ENCODE measurements around the gene PSPN. TPM values are rescaled to one million over a fixed set of nuclear protein-coding genes. Genes with fewer than 3 reads are reported as not detected.

PSPN gene
- total and polyA plus RNA-seq, 4 donors, result 0.50 to 1.5 (median 1.1) TPM

DNA sequence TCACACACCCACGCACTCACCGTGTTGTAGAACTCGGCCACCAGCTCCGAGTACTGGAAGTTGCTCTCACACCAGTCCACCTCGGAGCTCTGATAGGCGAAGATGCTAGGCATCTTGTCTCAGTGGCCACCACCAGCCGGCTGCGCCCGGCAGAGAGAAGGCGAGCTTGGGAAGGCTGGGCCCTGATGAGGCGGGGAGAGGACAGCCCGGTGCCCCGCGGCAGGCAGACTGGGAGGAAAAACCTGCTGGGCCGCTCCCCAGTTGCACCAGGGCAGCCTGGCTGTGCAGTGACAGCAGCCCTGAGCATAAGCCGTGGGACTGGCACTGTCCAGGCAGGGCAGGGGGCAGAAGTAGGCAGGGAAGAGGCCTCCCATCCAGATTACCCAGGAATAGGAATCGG, 42.3 kb downstream of the PSPN start, which contains the start of gene ACER1:
Gene ACER1, minus strand, starts transcription at position 174 of the 400 bp plus-strand sequence. Its CDS starts 61 bp downstream, at position 113.
- Histone ChIP-seq H3K36me3 (ENCODE audit: control insufficient read depth in 4 of 4, insufficient read depth in 4 of 4, low read length in 4 of 4) (no peaks in the 10 kb centered on the region), H3K27me3 (ENCODE audit: control insufficient read depth in 3 of 3, insufficient read depth in 3 of 3, low read length in 2 of 3) (peaks cover 0 to 2% (median 0%) of the 10 kb centered on the region in 3 donors), H3K4me1 (ENCODE audit: control insufficient read depth in 5 of 5, insufficient read depth in 5 of 5, low read length in 5 of 5) (no peaks in the 10 kb centered on the region), H3K9ac (ENCODE audit: insufficient read depth in 1 of 2, low read length in 2 of 2) (no peak within 1 kb of the TSS), H3K27ac (ENCODE audit: low read depth in 1 of 2, low read length in 1 of 2) (no peak within 1 kb of the TSS), H3K9me3 (ENCODE audit: control insufficient read depth in 4 of 4, insufficient read depth in 3 of 4, low read length in 3 of 4) (no peaks in the 10 kb centered on the region), H3K4me3 (no peak within 1 kb of the TSS)
- DNase-seq (no peak), ATAC-seq (ENCODE audit: insufficient read depth, low FRiP score) (no peak)
- TF ChIP-seq, protein P1, sequence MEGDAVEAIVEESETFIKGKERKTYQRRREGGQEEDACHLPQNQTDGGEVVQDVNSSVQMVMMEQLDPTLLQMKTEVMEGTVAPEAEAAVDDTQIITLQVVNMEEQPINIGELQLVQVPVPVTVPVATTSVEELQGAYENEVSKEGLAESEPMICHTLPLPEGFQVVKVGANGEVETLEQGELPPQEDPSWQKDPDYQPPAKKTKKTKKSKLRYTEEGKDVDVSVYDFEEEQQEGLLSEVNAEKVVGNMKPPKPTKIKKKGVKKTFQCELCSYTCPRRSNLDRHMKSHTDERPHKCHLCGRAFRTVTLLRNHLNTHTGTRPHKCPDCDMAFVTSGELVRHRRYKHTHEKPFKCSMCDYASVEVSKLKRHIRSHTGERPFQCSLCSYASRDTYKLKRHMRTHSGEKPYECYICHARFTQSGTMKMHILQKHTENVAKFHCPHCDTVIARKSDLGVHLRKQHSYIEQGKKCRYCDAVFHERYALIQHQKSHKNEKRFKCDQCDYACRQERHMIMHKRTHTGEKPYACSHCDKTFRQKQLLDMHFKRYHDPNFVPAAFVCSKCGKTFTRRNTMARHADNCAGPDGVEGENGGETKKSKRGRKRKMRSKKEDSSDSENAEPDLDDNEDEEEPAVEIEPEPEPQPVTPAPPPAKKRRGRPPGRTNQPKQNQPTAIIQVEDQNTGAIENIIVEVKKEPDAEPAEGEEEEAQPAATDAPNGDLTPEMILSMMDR (IDR thresholded peaks at IDR 0.05; ENCODE audit: control extremely low read depth, extremely low read depth), result no peak
- 76 to 84% methylated on average over 17 of the region's 17 CpGs for WGBS, 2 donors

DNA sequence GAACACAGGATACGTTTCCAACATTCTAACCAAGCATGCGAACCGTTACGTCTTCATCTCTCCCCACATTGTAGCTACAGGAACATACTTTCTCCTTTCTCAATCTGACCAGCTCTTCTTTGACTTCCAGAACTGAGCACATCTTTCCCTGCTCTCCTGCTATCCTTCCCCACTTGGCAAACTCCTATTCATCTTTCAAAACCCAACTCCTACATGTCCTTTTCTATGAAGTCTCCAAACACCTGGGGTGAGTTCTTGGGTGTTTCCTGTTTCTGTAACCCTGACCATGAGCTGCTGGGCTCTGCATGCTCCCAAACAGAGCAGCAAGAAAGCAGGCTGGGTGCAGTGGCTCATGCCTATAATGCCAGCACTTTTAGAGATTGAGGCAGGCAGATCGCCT, 48.9 kb downstream of the PSPN start:
- H3K36me3 ChIP-seq (ENCODE audit: control insufficient read depth in 4 of 4, insufficient read depth in 4 of 4, low read length in 4 of 4), result no peaks in the 10 kb centered on the region
- 82 to 85% methylated on average over 5 of the region's 5 CpGs for WGBS, 2 donors
- no peak for ATAC-seq (ENCODE audit: insufficient read depth, low FRiP score)

DNA sequence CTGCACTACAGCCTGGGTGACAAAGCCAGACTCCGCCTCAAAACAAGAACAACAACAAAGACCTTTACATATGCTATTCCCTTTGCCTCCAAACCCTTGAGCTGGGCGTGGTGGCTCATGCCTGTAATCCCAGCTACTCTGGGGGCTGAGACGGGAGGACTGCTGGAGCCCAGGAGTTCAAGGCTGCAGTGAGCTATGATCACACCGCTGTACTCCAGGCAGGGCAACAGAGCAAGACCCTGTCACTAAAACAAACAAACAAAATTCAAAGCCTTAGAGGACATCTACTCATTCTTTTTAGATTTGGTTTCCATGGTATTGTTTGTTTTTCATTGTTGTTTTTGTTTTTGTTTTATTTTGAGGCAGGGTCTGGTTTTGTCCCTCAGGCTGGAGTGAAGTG, 50.1 kb downstream of the PSPN start:
- 83% methylated on average over 4 of the region's 4 CpGs for WGBS, 2 donors
- Histone ChIP-seq H3K4me1 (ENCODE audit: control insufficient read depth in 5 of 5, insufficient read depth in 5 of 5, low read length in 5 of 5) (no peaks in the 10 kb centered on the region), H3K27ac (ENCODE audit: low read depth in 1 of 2, low read length in 1 of 2) (no peak overlapping the region), H3K36me3 (ENCODE audit: control insufficient read depth in 4 of 4, insufficient read depth in 4 of 4, low read length in 4 of 4) (no peaks in the 10 kb centered on the region), H3K27me3 (ENCODE audit: control insufficient read depth in 3 of 3, insufficient read depth in 3 of 3, low read length in 2 of 3) (peaks cover 0 to 2% (median 0%) of the 10 kb centered on the region in 3 donors), H3K4me3 (no peak overlapping the region), H3K9ac (ENCODE audit: insufficient read depth in 1 of 2, low read length in 2 of 2) (no peak overlapping the region), H3K9me3 (ENCODE audit: control insufficient read depth in 4 of 4, insufficient read depth in 3 of 4, low read length in 3 of 4) (no peaks in the 10 kb centered on the region)
- TF ChIP-seq, protein P1 (IDR thresholded peaks at IDR 0.05; ENCODE audit: control extremely low read depth, extremely low read depth), result no peak
- DNase-seq, result no peak
- ATAC-seq (ENCODE audit: insufficient read depth, low FRiP score), result no peak

More for the DNA sequence above, 48.9 kb downstream of the PSPN start:
- no peak for DNase-seq
- H3K9ac ChIP-seq (ENCODE audit: insufficient read depth in 1 of 2, low read length in 2 of 2), result no peak overlapping the region
- no peaks in the 10 kb centered on the region for H3K9me3 ChIP-seq (ENCODE audit: control insufficient read depth in 4 of 4, insufficient read depth in 3 of 4, low read length in 3 of 4)
- peaks cover 0 to 2% (median 0%) of the 10 kb centered on the region in 3 donors for H3K27me3 ChIP-seq (ENCODE audit: control insufficient read depth in 3 of 3, insufficient read depth in 3 of 3, low read length in 2 of 3)
- H3K27ac ChIP-seq (ENCODE audit: low read depth in 1 of 2, low read length in 1 of 2), result no peak overlapping the region
- H3K4me3 ChIP-seq, result no peak overlapping the region
- H3K4me1 ChIP-seq (ENCODE audit: control insufficient read depth in 5 of 5, insufficient read depth in 5 of 5, low read length in 5 of 5), result no peaks in the 10 kb centered on the region
- TF ChIP-seq, protein P1 (IDR thresholded peaks at IDR 0.05; ENCODE audit: control extremely low read depth, extremely low read depth), result no peak

Small RNAs within 50 kb of the gene (small RNA-seq; reads per million reads assigned to genes)
- gene MIR6790 (ENCODE audit: low replicate concordance) (not detected), gene MIR6885 (ENCODE audit: low replicate concordance) (0.08 reads per million)

Other genes with a start within 250 kb of the PSPN start
- under 1 TPM in 1 of 2 donors, not detected in 1; 0.12 TPM for gene ACSBG2, start 240.3 kb downstream of the PSPN start, total RNA-seq
- under 1 TPM in 1 of 2 donors, not detected in 1; 0.12 TPM for gene ACSBG2, start 240.3 kb downstream of the PSPN start, polyA plus RNA-seq
- 100 to 1,000 TPM in 1 of 2 donors, 10 to 100 TPM in 1; 24.8 to 120 TPM for gene MLLT1, start 96.0 kb downstream of the PSPN start, total RNA-seq
- 10 to 100 TPM; 28.2 to 44.1 TPM for gene MLLT1, start 96.0 kb downstream of the PSPN start, polyA plus RNA-seq
- gene ACER1, start 42.3 kb downstream of the PSPN start, total RNA-seq, result not detected
- gene ACER1, start 42.3 kb downstream of the PSPN start, polyA plus RNA-seq, result under 1 TPM in 1 of 2 donors, not detected in 1; 0.06 TPM
- 10 to 100 TPM; 21.3 to 80.7 TPM for gene CLPP, start 14.4 kb downstream of the PSPN start, total RNA-seq
- gene CLPP, start 14.4 kb downstream of the PSPN start, polyA plus RNA-seq, result 10 to 100 TPM; 57.8 to 89.7 TPM
- gene ALKBH7, start 3.1 kb downstream of the PSPN start, total RNA-seq, result 10 to 100 TPM; 26.8 to 84.2 TPM
- gene ALKBH7, start 3.1 kb downstream of the PSPN start, polyA plus RNA-seq, result 10 to 100 TPM; 49.6 to 57.1 TPM
- gene GTF2F1, start 17.2 kb upstream of the PSPN start, total RNA-seq, result 10 to 100 TPM; 45.4 to 53.5 TPM
- 10 to 100 TPM; 47.1 to 49.4 TPM for gene GTF2F1, start 17.2 kb upstream of the PSPN start, polyA plus RNA-seq
- 100 to 1,000 TPM; 157 to 204 TPM for gene KHSRP, start 48.9 kb upstream of the PSPN start, total RNA-seq
- gene KHSRP, start 48.9 kb upstream of the PSPN start, polyA plus RNA-seq, result 100 to 1,000 TPM; 116 to 126 TPM
- gene SLC25A41, start 57.8 kb upstream of the PSPN start, total RNA-seq, result under 1 TPM in 1 of 2 donors, not detected in 1; 0.28 TPM
- under 1 TPM; 0.10 to 0.43 TPM for gene SLC25A41, start 57.8 kb upstream of the PSPN start, polyA plus RNA-seq
- 10 to 100 TPM; 44.9 to 49.5 TPM for gene SLC25A23, start 83.9 kb upstream of the PSPN start, total RNA-seq
- gene SLC25A23, start 83.9 kb upstream of the PSPN start, polyA plus RNA-seq, result 10 to 100 TPM; 15.7 to 44.0 TPM
- 10 to 100 TPM; 22.5 to 55.1 TPM for gene CRB3, start 88.3 kb upstream of the PSPN start, total RNA-seq
- 10 to 100 TPM; 51.0 to 81.8 TPM for gene CRB3, start 88.3 kb upstream of the PSPN start, polyA plus RNA-seq
- 10 to 100 TPM in 1 of 2 donors, 1 to 10 TPM in 1; 2.7 to 11.0 TPM for gene DENND1C, start 105.9 kb upstream of the PSPN start, total RNA-seq
- gene DENND1C, start 105.9 kb upstream of the PSPN start, polyA plus RNA-seq, result 10 to 100 TPM in 1 of 2 donors, 1 to 10 TPM in 1; 8.0 to 10.6 TPM
- gene TUBB4A, start 126.4 kb upstream of the PSPN start, total RNA-seq, result 1 to 10 TPM in 1 of 2 donors, under 1 TPM in 1; 0.28 to 2.1 TPM
- gene TUBB4A, start 126.4 kb upstream of the PSPN start, polyA plus RNA-seq, result under 1 TPM; 0.05 to 0.08 TPM
- gene TNFSF9, start 155.1 kb upstream of the PSPN start, total RNA-seq, result 10 to 100 TPM in 1 of 2 donors, under 1 TPM in 1; 1.00 to 10.1 TPM
- 1 to 10 TPM; 3.2 to 8.6 TPM for gene TNFSF9, start 155.1 kb upstream of the PSPN start, polyA plus RNA-seq
- gene CD70, start 215.2 kb upstream of the PSPN start, total RNA-seq, result under 1 TPM; 0.28 to 0.40 TPM
- under 1 TPM; 0.22 to 0.57 TPM for gene CD70, start 215.2 kb upstream of the PSPN start, polyA plus RNA-seq

Data from lung (tissue), 13 donors.